ENCODE data around the gene STAM.
"Not testable (repeated sequence)": the region's sequence is repeated elsewhere in the genome, so short reads cannot be mapped to it uniquely, and the experiment has no call there.

STAM gene

DNA sequence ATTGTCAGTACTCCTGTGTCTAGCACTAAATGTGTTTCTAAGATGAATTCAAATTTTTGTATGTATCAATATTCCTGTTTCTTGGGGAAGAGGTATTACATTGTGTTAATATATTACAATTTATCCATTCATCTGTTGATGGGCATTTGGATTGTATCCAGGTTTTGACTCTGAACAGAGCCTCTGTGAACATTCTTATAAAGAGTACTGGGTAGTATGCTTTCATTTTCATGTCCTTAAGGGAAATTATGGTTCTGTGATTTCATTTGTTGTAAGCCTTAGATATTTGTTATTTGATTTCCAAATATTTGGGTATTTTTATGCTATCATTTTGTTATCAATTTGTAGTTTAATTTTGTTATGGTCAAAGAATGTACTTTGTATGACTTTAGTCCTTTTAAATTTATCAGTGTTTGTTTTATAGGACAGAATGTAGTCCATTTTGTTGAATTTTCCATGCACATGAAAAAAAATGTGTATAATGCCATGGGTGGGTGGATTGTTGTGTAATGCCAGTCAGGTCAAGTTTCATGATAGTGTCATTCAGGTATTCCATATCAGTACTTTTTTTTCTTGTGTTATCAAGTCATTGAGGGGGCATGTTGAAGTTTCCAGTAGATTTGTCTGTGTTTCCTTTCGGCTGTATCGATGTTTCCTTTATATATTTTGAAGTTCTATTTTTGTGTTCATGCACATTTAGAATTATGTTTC is 38.4 kb downstream of the STAM start:
- no peak for DNase-seq

GRCh38 chr10:17683541-17683940 is 39.6 kb downstream of the STAM start:
- DNase-seq, result no peak

DNA sequence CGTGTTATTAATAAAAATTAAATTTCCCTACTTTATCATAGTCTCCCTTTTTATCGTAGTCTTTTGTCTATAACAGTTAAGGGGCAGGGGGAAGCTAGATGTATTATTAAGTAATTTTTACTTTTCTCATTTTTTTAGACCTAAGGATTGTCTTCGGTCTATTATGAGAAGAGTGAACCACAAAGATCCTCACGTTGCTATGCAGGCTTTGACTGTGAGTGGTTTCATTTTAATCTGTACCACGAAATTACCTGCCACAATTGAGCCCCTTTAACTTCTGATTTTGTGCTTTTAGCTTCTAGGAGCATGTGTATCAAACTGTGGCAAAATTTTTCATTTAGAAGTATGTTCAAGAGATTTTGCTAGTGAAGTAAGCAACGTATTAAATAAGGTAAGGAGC is 40.6 kb downstream of the STAM start:
- DNase-seq, result no peak

DNA sequence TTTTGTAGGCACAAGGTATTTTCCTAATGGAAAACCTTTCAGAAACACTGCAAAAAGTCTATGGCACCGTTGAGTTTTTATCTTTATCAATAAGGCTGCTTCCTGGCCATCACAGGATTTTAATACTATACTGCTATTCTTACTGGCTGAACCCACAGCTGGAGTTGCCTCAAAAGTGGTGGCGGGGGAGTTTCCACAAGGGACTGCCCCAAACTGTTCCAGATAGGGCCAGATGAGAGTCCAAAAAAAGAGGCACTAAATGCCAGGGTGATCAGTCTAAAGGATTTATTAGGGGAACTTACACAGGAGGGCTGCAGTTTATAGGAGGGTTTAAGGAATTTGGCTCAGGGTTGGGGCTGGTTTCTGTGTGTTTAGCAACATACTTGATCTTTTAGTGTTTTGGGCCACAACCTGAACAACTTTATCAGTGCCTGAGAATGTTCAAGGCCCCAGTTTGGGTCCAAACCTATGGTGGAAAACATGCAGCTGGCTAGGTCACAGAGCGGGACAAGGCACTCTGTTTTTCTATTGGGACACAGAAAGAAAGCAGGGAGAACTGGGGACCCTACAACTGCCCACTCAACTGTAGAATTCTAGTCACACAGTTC is 41.4 kb downstream of the STAM start:
- DNase-seq, result no peak

- DNase-seq, result no peak
Measured at GRCh38 chr10:17687117-17687831, 43.3 kb downstream of the STAM start.

GRCh38 chr10:17689137-17689536 is 45.2 kb downstream of the STAM start:
- no peak for DNase-seq

DNA sequence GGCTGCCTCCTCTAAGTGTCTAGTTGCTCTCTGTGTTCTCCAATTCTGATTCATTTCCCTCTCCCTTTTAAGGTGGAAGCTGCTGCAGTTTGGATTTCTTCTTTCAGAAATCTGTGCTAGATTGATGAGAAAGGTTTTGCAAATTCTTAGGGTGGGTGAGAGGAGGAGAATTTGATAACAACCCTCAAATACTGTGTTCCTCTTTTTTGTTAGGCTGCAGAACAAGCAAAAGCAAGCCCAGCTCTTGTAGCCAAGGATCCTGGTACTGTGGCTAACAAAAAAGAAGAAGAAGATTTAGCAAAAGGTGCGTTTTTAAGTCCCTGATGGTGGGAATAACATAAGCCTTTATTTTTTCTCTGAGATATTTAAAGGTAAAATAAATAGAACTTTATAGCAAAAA is 49.1 kb downstream of the STAM start:
- DNase-seq, result no peak

- no peak for DNase-seq
Measured at GRCh38 chr10:17698696-17699095, 54.7 kb downstream of the STAM start.

DNA sequence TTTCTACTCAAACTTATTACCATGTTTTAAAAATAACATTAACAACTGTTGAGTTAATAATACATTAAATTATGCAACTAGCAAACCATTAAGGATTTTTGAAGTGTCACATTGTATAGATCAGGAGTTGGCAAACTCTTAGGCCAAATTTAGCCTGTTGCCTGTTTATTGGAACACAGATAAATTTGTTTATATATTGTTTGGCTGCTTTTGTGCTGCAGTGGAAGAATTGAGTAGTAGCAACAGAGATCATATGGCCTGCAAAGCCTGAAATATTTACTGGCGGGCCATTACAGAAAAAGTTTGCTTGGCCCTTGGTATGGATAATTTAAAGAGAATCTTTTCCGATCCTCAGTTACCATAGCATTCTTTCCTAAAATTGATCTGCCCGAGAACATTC is 57.4 kb downstream of the STAM start:
- DNase-seq, result no peak

DNA sequence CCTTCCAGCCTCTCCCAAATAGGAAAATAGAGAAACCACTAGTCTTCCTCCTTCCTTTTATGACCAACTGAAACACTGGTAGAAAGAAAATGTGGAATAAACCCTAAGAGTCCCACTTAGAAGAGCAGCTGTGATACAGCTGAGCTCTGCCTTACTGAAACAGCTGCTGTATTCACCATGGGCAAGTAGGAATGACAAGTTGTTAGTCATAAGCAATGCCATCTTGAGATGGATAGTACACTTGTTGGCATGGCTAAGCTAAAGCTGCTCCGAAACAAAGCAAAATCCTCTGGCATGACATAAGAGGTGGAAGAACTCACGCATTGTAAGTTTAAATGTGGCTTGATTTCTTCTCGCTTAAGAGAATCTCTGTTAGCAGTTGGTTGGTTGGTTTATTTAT is 59.8 kb downstream of the STAM start:
- DNase-seq, result no peak

DNA sequence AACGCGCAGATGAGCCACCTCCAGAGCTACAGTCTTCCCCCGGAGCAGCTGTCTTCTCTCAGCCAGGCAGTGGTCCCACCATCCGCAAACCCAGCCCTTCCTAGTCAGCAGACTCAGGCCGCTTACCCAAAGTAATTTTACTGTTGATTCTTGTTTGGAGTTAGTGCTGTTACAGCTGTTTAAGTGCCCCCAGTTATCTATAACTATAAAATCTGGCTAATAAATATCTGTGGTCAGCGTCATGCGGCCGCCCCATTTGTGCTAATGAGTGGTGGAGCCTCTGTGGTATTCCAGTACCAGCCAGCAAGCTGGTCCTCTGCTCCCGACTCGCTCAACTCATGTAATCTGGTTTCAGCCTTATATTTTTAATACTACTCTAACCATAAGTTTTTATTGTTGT is 64.9 kb downstream of the STAM start:
- no peak for DNase-seq

DNA sequence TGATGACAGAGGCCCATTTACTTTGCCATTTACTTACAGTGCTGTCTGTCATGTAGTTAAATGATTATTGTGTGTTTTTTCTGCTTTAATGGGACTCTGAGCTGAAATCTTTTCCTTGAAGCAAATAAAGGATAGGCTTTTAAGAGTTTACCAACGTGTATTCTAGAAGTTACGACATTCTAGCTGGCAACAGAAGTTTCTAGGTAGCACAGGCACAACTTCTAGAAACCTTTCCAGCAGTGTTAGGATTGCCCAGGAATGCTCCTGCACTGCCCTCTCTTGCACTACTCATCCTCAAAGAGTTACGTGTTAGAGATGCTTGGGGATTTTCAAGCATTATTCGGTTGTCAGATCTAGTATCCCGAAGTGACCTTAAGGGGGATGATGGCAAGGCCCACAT is 65.5 kb downstream of the STAM start:
- no peak for DNase-seq

DNA sequence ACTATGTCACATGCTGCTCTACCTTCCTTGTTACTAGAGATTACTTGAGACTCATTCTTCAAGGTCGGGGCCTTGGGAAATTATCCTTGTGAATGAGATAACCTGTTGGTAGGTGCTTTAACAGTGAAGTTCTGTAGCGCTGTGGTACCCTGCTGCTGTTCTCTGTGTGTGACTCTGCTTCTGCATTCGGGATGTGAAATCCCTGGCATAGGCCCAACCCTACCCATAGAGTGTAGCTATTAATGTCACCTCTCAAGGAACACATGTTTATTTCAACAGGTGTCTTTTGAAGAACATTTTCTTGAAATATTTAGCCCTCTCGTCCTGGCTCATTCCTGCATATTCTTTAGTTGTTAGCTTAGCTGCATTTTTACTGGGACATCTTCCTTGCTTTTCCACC is 66.2 kb downstream of the STAM start:
- no peak for DNase-seq

DNA sequence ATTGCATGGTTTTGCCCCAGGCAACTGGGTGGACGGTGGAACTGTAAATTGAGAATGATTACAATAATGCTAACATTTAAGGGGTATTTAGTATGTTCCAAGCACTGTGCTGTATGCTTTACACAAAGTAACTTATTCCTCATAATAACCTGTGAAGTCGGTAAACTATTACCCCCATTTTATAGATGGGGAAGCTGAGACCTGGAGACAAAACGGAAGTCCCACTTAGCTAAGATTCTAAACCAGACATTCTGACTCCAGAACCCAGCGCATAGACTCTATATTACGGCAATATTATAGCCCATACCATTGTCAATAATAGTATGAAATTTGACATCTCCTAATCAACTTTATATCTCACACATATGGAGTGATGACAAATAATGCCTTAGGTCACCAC is 68.1 kb downstream of the STAM start:
- no peak for DNase-seq

DNA sequence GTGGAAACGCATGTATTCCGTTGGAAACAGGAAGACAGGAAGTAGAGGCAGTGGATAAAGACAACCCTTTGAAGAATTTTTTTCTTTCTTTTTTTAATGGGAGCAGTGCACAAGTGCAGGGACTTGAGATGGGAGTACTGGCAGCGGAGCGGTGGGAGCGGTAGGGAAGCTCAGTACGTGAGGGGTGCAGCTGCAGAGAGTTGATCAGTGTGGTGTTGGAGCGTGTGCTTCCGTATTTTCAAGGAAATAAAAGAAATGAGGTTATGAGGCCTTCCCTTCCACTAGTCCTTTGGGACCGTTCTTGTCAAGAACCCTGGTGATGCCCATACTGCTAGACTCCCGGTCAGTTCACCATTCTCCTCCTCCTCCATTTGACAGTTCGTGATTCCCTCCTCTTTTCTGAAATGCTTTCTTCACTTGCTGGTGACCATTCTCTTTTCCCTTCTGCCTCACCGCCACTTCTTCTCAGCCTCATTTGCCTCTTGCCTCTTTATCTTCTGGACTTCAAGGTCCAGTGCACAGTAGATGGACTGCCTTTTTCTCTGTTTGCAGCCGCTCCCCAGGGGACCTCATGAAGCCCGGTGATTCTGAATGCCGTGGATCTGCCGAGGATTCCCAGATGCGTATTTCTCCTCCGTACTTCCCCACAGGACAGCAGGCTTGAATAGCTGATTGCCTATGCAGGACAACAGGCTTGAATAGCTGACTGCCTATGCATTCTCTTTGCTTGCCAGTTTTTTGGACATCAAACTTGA is 68.9 kb downstream of the STAM start:
- DNase-seq, result no peak

DNA sequence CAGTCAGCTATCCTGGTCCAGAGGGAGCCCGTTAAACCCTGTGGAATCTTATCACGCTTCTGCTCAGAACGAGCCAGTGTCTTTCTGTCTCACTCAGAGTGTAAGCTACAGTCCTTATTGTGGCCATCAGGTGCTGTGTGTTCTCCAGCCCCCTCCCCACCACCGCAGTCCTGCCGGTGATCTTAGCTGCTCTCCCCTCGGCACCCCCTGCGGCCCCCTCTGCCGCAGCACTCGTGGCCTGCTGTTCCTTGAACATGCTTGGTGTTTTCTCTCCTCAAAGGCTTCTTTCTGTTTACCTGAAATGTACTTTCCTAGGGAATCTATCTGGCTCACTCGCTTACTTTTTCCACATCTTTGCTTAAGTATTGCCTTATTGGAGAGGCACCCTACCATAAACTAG is 69.8 kb downstream of the STAM start:
- no peak for DNase-seq

GRCh38 chr10:17716161-17716560 is 72.2 kb downstream of the STAM start:
- DNase-seq, result no peak

GRCh38 chr10:17722317-17723014 is 78.5 kb downstream of the STAM start:
- not testable (repeated sequence) for DNase-seq

DNA sequence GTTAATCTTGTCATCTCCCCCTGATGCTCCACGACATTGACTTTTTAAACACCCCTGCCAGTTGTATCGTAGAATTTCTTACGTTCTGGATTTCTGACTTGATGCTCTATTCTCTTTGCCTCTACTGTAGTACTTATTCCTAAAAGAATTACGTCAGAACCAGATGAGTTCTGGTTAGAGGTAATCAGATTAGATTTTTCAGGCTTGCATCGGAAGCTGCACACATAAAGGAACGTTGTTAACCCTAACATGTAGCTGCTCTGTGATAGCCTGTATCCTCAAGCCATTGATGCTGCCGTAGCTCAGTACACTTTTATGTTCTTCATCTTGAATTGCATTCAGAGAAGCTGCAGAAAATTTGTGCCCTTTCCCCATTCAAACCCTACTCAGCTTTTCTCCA is 81.8 kb downstream of the STAM start:
- DNase-seq, result no peak

DNA sequence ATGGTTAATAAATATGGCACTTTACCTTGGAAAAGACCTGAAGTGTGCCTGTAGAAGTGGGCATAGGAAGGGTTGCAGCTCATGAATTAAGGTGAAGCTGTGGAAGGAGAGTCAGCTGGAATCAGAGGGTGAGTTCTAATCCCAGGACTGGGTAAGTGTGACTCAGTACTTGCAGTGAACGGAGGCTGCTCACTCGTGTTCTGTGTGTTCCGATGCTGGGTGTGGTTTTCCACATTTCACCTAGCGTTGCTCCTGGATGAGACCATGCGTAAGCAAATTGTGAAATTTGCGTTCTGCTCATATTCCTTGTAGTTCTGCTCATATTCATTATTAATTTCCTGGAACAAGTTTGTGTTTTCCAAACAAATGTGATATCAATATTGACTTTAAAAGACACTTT is 85.7 kb downstream of the STAM start:
- no peak for DNase-seq

DNA sequence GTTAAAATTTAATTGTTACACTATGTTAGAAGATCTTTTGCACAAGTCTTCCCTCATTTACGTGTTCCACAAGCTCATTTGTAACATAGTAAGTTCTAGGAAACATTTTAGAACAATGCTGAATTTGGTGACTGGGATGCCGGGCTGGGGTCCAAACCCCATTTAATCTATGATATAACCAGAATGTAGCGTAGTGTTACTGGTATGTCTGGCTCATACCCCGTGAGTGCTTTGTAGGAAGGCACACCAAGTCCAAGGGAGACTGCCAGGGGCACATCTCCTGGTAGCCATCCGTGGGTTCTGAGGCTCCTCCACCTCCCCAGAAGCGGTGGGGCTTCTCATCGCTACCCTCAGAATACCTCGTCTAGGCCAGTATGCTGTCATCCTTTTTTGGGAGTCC is 86.7 kb downstream of the STAM start:
- no peak for DNase-seq

DNA sequence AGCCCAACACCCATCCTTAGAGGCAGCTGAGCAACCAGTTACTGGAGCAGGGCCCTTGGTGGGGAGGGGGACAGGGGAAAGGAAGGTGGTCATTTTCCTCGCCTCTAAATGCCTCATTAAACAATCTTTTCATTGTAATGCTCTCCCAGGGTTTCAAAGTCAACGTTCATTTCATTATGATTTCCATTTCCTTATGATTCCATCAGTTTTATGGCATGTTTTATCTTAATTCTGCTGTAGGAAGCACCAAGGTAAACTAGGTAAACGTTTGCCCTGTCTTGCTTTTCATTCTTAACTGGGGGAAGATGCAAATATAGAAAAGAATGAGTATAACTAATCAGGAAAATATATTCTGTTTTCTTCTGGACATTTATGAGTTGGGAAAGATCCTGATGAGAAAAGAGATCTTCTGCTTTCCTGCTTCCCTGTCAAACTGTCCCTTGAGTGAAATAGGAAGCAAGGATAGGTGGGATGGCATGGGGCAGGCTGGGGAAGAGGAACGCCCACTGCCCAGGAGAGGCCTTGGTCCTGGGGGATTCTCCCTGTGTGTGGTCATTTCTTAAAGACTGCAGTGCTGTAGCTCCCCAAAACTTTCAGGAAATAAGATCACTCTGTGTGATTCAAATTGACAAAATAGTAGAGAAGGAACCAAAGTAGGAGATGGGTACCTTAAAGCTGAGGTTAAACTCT is 87.5 kb downstream of the STAM start:
- no peak for DNase-seq

Measured in SHP77 treated with DMSO at 0.1 percent for 48 hours (cell line).